Stimulated activated CD8-positive, alpha-beta memory T cell treated with anti-CD3 and anti-CD28 coated beads, Interleukin-7, amount 100 ng/mL, for 4 hours (primary cell): ENCODE data around the gene CACNA2D2.
"Not testable (repeated sequence)": the region's sequence is repeated elsewhere in the genome, so short reads cannot be mapped to it uniquely, and the experiment has no call there.

Source experiments
- DNase-seq, 2 donors: peaks; one replicate each; pipeline ENCODE4 v3.0.0-alpha.2; 2020; ENCODE audit warnings: low read depth in 2 of 2

Gene CACNA2D2

GRCh38 chr3:50530001-50530970 is 26.9 kb upstream of the CACNA2D2 start:
- no peak for DNase-seq

GRCh38 chr3:50525987-50526386 is 22.6 kb upstream of the CACNA2D2 start:
- DNase-seq: peak in 1 of 2 donors; percentile 29

- no peak for DNase-seq
Measured at GRCh38 chr3:50525191-50525910, 21.9 kb upstream of the CACNA2D2 start.

GRCh38 chr3:50524746-50525145 is 21.3 kb upstream of the CACNA2D2 start:
- no peak for DNase-seq

- DNase-seq: no peak
Measured at GRCh38 chr3:50523279-50523811, 19.9 kb upstream of the CACNA2D2 start.

GRCh38 chr3:50521572-50521971 is 18.1 kb upstream of the CACNA2D2 start:
- no peak for DNase-seq

GRCh38 chr3:50520849-50521248 is 17.4 kb upstream of the CACNA2D2 start:
- no peak for DNase-seq

GRCh38 chr3:50519471-50520089 is 16.1 kb upstream of the CACNA2D2 start:
- DNase-seq: peak; percentile 45 to 57

GRCh38 chr3:50518436-50518835 is 15.0 kb upstream of the CACNA2D2 start:
- no peak for DNase-seq

- DNase-seq: no peak
Measured at GRCh38 chr3:50517721-50518206, 14.3 kb upstream of the CACNA2D2 start.

GRCh38 chr3:50516440-50516871 is 13.0 kb upstream of the CACNA2D2 start:
- DNase-seq: no peak

GRCh38 chr3:50515565-50516439 is 12.4 kb upstream of the CACNA2D2 start:
- no peak for DNase-seq

GRCh38 chr3:50512908-50513307 is 9.5 kb upstream of the CACNA2D2 start:
- DNase-seq: not testable (repeated sequence)

GRCh38 chr3:50512131-50512530 is 8.7 kb upstream of the CACNA2D2 start:
- DNase-seq: no peak

- no peak for DNase-seq
Measured at GRCh38 chr3:50510325-50510724, 6.9 kb upstream of the CACNA2D2 start.

GRCh38 chr3:50509715-50510114 is 6.3 kb upstream of the CACNA2D2 start:
- DNase-seq: no peak

- DNase-seq: no peak
Measured at GRCh38 chr3:50508821-50509220, 5.4 kb upstream of the CACNA2D2 start.

- no peak for DNase-seq
Measured at GRCh38 chr3:50506169-50506568, 2.7 kb upstream of the CACNA2D2 start.

GRCh38 chr3:50504681-50505080 is 1.2 kb upstream of the CACNA2D2 start:
- no peak for DNase-seq

- DNase-seq: peak in 1 of 2 donors; percentile 27
Measured at GRCh38 chr3:50502584-50503423, 630 bp downstream of the CACNA2D2 start.
